ENCODE measurements around the gene ASIC2. TPM values are rescaled to one million over a fixed set of nuclear protein-coding genes. Genes with fewer than 3 reads are reported as not detected.

Gene ASIC2
- total and polyA plus RNA-seq, 2 experiments from 2014 or later = 0.52 to 2.8 TPM

DNA sequence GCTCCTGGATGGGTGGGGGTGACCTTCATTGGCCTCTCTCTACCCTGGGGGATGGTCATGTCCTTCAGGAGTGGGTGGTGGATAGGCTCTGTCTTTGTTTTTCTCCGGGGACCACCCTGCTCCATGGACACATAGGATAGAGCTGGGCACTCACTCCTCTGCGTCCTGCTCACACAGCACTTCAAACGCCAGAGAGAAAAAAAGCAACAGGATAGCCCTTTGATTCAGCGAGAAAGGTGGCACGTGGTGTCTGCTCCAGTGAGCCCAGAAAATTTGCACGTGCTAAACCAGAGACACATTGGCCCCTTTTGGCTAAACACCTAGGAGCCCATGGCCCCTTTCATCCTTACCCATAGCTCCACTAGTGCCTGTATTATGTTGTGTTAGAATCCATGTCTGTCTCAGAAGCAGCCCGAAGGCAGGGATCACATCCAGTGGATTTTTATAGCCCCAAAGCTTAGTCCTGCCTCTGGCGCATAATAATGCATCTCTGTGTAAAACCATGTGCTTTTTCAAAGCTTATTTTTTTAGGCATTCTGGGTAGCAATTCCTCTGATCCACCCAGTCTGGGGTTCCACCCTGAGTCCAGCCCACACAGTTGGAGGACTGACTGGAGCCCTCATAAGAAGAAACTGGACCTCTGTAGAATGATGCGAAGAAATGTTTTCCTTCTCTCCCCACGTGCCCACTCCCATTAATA lies 90.1 kb downstream of the ASIC2 start (continued):
- TF ChIP-seq, protein P1, sequence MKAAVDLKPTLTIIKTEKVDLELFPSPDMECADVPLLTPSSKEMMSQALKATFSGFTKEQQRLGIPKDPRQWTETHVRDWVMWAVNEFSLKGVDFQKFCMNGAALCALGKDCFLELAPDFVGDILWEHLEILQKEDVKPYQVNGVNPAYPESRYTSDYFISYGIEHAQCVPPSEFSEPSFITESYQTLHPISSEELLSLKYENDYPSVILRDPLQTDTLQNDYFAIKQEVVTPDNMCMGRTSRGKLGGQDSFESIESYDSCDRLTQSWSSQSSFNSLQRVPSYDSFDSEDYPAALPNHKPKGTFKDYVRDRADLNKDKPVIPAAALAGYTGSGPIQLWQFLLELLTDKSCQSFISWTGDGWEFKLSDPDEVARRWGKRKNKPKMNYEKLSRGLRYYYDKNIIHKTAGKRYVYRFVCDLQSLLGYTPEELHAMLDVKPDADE (IDR thresholded peaks at IDR 0.05) = no peak

DNA sequence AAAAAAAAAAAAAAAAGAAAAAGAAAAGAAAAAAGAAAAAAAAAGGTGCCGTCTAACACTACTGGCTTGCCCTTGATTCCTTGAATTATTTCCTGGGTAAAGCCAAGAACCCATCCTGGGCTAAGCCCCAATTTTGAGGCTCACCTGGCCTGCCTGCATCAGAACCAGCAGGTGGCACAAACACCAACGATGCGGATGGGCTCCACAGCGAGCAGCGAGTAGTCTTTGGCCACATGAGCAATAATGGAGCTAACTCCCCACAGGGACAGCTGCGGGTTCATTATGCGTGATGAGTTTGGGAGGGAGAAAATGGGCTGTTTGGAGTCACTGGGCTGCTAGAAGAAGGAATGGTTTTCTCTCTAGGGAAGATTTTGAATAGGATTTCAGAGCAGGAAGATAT lies 91.1 kb downstream of the ASIC2 start:
- ATAC-seq = peak; percentile 70
- H3K4me3 Mint-ChIP-seq = no peak overlapping the region
- H3K9me3 Mint-ChIP-seq = no peaks in the 10 kb centered on the region
- Histone ChIP-seq H3K27me3 (ENCODE audit: insufficient read depth) (peaks cover 34% of the 10 kb centered on the region), H3K4me1 (ENCODE audit: insufficient read depth) (no peaks in the 10 kb centered on the region), H2AFZ (no peak overlapping the region), H3K4me3 (no peak overlapping the region), H3F3A (replicated peaks; ENCODE audit: low read depth) (no peaks in the 10 kb centered on the region), H3K27ac (ENCODE audit: low read depth) (no peak overlapping the region), H3K36me3 (ENCODE audit: insufficient read depth) (no peaks in the 10 kb centered on the region; the same call in 1 of the 2 replicates), H3K4me2 (no peak overlapping the region), H3K79me2 (replicated peaks; ENCODE audit: insufficient read depth) (no peaks in the 10 kb centered on the region), H3K9me2 (ENCODE audit: insufficient read depth) (no peaks in the 10 kb centered on the region), H4K20me1 (replicated peaks; ENCODE audit: insufficient read depth) (no peaks in the 10 kb centered on the region)
- peaks cover 20% of the 10 kb centered on the region for H3K27me3 Mint-ChIP-seq (ENCODE audit: insufficient read depth, low read depth, poor library complexity)
- H3K4me1 Mint-ChIP-seq = peaks cover 11% of the 10 kb centered on the region
- H3K36me3 Mint-ChIP-seq (ENCODE audit: low read depth) = no peaks in the 10 kb centered on the region
- DNase-seq (ENCODE audit: low spot score) = peak; percentile 38
- H3K27ac Mint-ChIP-seq = no peak overlapping the region
- no peak for TF ChIP-seq ZNF114 (CRISPR knock-in tag; IDR thresholded peaks at IDR 0.05)
- peak; percentile 13 to 45; a peak in 2 of 4 replicates for TF ChIP-seq CTCF (conservative IDR thresholded peaks at IDR 0.05; ENCODE audit: low read depth in 2 of 2)
- TF ChIP-seq POLR2AphosphoS5 (IDR thresholded peaks at IDR 0.05; ENCODE audit: low read depth) = no peak
- TF ChIP-seq CREB1 (CRISPR knock-in tag; IDR thresholded peaks at IDR 0.05; ENCODE audit: low read depth) = no peak

- no peak overlapping the region for H3K4me3 Mint-ChIP-seq
- TF ChIP-seq STAT1 (IDR thresholded peaks at IDR 0.05; ENCODE audit: unreplicated experiment) (no peak), ZNF114 (CRISPR knock-in tag; IDR thresholded peaks at IDR 0.05) (no peak), EZH2 (IDR thresholded peaks at IDR 0.05; ENCODE audit: low read depth, unreplicated experiment) (no peak), ZNF331 (CRISPR knock-in tag; IDR thresholded peaks at IDR 0.05; ENCODE audit: low read depth) (no peak), POLR2AphosphoS5 (IDR thresholded peaks at IDR 0.05; ENCODE audit: low read depth) (no peak), CTCF (conservative IDR thresholded peaks at IDR 0.05; ENCODE audit: low read depth in 2 of 2) (no peak), JUNB (IDR thresholded peaks at IDR 0.05; ENCODE audit: unreplicated experiment) (no peak)
- TF ChIP-seq, protein P1 (IDR thresholded peaks at IDR 0.05) = no peak
Measured at GRCh38 chr17:33201283-33201682, 91.8 kb downstream of the ASIC2 start.

More at GRCh38 chr17:33201283-33201682, 91.8 kb downstream of the ASIC2 start:
- H4K20me1 ChIP-seq (replicated peaks; ENCODE audit: insufficient read depth) = no peaks in the 10 kb centered on the region
- H3K9me2 ChIP-seq (ENCODE audit: insufficient read depth) = no peaks in the 10 kb centered on the region
- H3K4me1 ChIP-seq (ENCODE audit: insufficient read depth) = no peaks in the 10 kb centered on the region
- no peaks in the 10 kb centered on the region; the same call in 1 of the 2 replicates for H3K36me3 ChIP-seq (ENCODE audit: insufficient read depth)
- H3K9me3 Mint-ChIP-seq = no peaks in the 10 kb centered on the region
- no peaks in the 10 kb centered on the region for H3F3A ChIP-seq (replicated peaks; ENCODE audit: low read depth)
- no peak overlapping the region for H3K27ac ChIP-seq (ENCODE audit: low read depth)
- no peak overlapping the region for H3K4me3 ChIP-seq
- peak; percentile 13 for DNase-seq (ENCODE audit: low spot score)
- no peak overlapping the region for H3K27ac Mint-ChIP-seq
- H3K27me3 ChIP-seq (ENCODE audit: insufficient read depth) = peaks cover 42% of the 10 kb centered on the region
- ATAC-seq = no peak
- H3K4me1 Mint-ChIP-seq = peaks cover 11% of the 10 kb centered on the region
- H2AFZ ChIP-seq = no peak overlapping the region
- H3K36me3 Mint-ChIP-seq (ENCODE audit: low read depth) = no peaks in the 10 kb centered on the region
- H3K79me2 ChIP-seq (replicated peaks; ENCODE audit: insufficient read depth) = no peaks in the 10 kb centered on the region
- H3K27me3 Mint-ChIP-seq (ENCODE audit: insufficient read depth, low read depth, poor library complexity) = peaks cover 24% of the 10 kb centered on the region
- H3K4me2 ChIP-seq = no peak overlapping the region
